ENCODE results near the gene LRG1. TPM values are rescaled to one million over a fixed set of nuclear protein-coding genes. Genes with fewer than 3 reads are reported as not detected.

The LRG1 gene
- total and polyA plus RNA-seq, 2 of the 13 experiments (the other 11 are each of a cell fraction or from before 2014, with no cell fraction given) = 12.0 to 39.3 TPM

GRCh38 chr19:4567584-4568071 lies 27.8 kb upstream of the LRG1 start (continued):
- TF ChIP-seq, protein P1, sequence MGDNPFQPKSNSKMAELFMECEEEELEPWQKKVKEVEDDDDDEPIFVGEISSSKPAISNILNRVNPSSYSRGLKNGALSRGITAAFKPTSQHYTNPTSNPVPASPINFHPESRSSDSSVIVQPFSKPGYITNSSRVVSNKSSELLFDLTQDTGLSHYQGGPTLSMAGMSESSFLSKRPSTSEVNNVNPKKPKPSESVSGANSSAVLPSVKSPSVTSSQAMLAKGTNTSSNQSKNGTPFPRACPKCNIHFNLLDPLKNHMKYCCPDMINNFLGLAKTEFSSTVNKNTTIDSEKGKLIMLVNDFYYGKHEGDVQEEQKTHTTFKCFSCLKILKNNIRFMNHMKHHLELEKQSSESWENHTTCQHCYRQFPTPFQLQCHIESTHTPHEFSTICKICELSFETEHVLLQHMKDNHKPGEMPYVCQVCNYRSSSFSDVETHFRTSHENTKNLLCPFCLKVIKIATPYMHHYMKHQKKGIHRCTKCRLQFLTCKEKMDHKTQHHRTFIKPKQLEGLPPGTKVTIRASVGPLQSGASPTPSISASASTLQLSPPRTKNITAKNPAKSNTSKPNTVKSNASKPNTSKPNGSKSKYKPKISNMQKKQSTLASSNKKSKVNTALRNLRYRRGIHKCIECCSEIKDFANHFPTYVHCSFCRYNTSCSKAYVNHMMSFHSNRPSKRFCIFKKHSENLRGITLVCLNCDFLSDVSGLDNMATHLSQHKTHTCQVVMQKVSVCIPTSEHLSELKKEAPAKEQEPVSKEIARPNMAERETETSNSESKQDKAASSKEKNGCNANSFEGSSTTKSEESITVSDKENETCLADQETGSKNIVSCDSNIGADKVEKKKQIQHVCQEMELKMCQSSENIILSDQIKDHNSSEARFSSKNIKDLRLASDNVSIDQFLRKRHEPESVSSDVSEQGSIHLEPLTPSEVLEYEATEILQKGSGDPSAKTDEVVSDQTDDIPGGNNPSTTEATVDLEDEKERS (CRISPR knock-in tag; IDR thresholded peaks at IDR 0.05) = peak; percentile 44; the same call in 1 of the 2 replicates
- TF ChIP-seq ZNF567 (CRISPR knock-in tag; IDR thresholded peaks at IDR 0.05; ENCODE audit: borderline replicate concordance) (no peak), CTCF (CRISPR knock-in tag; IDR thresholded peaks at IDR 0.05) (peak; percentile 93), SMC3 (IDR thresholded peaks at IDR 0.05; ENCODE audit: low read length) (peak; percentile 68), ZMAT3 (CRISPR knock-in tag; conservative IDR thresholded peaks at IDR 0.05) (no peak), ARID5B (CRISPR knock-in tag; IDR thresholded peaks at IDR 0.05) (no peak), RAD21 (CRISPR knock-in tag; IDR thresholded peaks at IDR 0.05) (peak; percentile 78), CHD4 (IDR thresholded peaks at IDR 0.05; ENCODE audit: borderline replicate concordance, low read length) (peak; percentile 76; the same call in 1 of the 2 replicates), YEATS4 (CRISPR knock-in tag; IDR thresholded peaks at IDR 0.05; ENCODE audit: borderline replicate concordance) (no peak), ZBTB33 (CRISPR knock-in tag; IDR thresholded peaks at IDR 0.05) (peak; percentile 71; the same call in 1 of the 2 replicates), ZKSCAN1 (IDR thresholded peaks at IDR 0.05; ENCODE audit: low read length) (no peak), TSC22D2 (CRISPR knock-in tag; IDR thresholded peaks at IDR 0.05; ENCODE audit: borderline replicate concordance) (no peak), BHLHE40 (IDR thresholded peaks at IDR 0.05; ENCODE audit: low read length) (no peak), NR3C1 (CRISPR knock-in tag; IDR thresholded peaks at IDR 0.05) (no peak), ZXDC (CRISPR knock-in tag; IDR thresholded peaks at IDR 0.05) (no peak), ERF (CRISPR knock-in tag; IDR thresholded peaks at IDR 0.05) (no peak), ZNF768 (CRISPR knock-in tag; IDR thresholded peaks at IDR 0.05) (peak; percentile 48; the same call in 1 of the 2 replicates)
